ENCODE results near the gene CD2AP. TPM values are rescaled to one million over a fixed set of nuclear protein-coding genes. Genes with fewer than 3 reads are reported as not detected.

The CD2AP gene
- 16.1 to 17.8 TPM (median 16.2 TPM) in 3 replicates for total RNA-seq
- long read RNA-seq, full-length matches to known transcripts, result 26 of 31 reads
- long read RNA-seq, partial matches to known transcripts, result 0 of 31 reads
- long read RNA-seq, other reads (novel, unspliced or antisense), result 5 of 31 reads

GRCh38 chr6:47477497-47478232 lies at the start of gene CD2AP:
CD2AP (plus strand) TSS chr6:47477789; CDS start chr6:47478245, 456 bp downstream.
- Mint-ChIP-seq H3K9me3 (ENCODE audit: low read depth) (no peaks in the 10 kb centered on the region), H3K4me3 (ENCODE audit: unreplicated experiment) (peak within 1 kb of the TSS; percentile 98), H3K4me1 (ENCODE audit: low read depth) (peaks cover 28% of the 10 kb centered on the region), H3K27me3 (ENCODE audit: low read depth) (no peaks in the 10 kb centered on the region), H3K27ac (ENCODE audit: unreplicated experiment) (peak within 1 kb of the TSS; percentile 97), H3K36me3 (ENCODE audit: low read depth) (no peaks in the 10 kb centered on the region)
- DNase-seq (ENCODE audit: low spot score), result peak; percentile 86
- TF ChIP-seq CTCF (IDR thresholded peaks at IDR 0.05), result peak; percentile 49

DNA sequence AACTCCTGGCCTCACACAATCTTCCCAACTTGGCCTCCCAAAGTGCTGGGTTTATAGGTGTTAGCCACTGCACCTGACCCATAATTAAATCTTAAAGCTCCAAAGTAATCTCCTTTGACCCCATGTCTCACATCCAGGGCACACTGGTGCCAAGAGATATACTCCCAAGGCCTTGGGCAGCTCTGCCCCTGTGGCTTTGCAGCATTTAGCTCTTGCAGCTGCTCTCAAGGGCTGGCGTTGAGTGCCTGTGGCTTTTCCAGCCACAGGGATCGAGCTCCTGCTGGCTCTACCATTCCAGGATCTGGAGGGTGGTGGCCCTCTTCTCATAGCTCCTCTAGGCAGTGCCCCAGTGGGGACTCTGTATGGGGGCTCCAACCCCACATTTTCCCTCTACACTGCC lies 49.3 kb upstream of the CD2AP start:
- no peak for TF ChIP-seq CTCF (IDR thresholded peaks at IDR 0.05)
- H3K36me3 Mint-ChIP-seq (ENCODE audit: low read depth), result peaks cover 3% of the 10 kb centered on the region
- no peak for DNase-seq (ENCODE audit: low spot score)
- H3K9me3 Mint-ChIP-seq (ENCODE audit: low read depth), result peaks cover 11% of the 10 kb centered on the region
- no peaks in the 10 kb centered on the region for H3K27me3 Mint-ChIP-seq (ENCODE audit: low read depth)
- H3K27ac Mint-ChIP-seq (ENCODE audit: unreplicated experiment), result no peak overlapping the region
- H3K4me3 Mint-ChIP-seq (ENCODE audit: unreplicated experiment), result no peak overlapping the region
- H3K4me1 Mint-ChIP-seq (ENCODE audit: low read depth), result no peaks in the 10 kb centered on the region

DNA sequence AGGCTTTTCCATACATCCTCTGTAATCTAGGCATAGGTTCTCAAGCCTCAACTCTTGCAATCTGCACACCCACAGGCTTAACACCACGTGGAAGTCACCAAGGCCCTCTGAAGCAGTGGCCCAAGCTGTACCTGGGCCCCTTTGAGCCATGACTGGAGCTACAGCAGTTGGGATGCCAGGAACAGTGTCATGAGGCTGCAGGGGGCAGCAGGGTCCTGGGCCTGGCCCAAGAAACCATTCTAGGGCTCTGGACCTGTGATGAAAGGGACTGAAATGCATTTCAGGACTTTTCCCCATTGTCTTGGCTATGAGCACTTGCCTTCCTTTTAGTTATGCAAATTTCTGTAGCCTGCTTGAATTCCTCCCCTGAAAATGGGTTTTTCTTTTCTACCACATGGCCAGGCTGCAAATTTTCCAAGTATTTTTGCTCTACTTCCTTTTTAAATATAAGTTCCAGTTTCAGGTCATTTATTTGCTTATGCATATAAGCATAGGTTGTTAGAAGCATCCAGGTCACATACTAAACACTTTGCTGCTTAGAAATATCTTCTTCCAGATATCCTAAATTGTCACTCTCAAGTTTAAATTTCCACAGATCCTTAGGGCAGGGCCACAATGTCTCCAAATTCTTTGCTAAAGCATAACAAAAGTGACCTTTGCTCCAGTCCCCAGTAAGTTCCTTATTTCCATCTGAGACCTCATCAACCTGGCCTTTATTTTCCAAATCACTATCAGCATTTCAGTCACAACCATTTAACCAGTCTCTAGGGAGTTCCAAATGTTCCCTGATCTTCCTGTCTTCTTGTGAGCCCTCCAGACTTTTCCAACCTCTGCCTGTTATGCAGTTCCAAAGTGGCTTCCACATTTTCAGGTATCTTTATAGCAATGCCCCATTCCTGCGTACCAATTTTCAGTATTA lies 48.6 kb upstream of the CD2AP start:
- Mint-ChIP-seq H3K27me3 (ENCODE audit: low read depth) (no peaks in the 10 kb centered on the region), H3K4me3 (ENCODE audit: unreplicated experiment) (no peak overlapping the region), H3K4me1 (ENCODE audit: low read depth) (no peaks in the 10 kb centered on the region), H3K9me3 (ENCODE audit: low read depth) (peaks cover 11% of the 10 kb centered on the region), H3K27ac (ENCODE audit: unreplicated experiment) (no peak overlapping the region), H3K36me3 (ENCODE audit: low read depth) (peaks cover 3% of the 10 kb centered on the region)
- TF ChIP-seq CTCF (IDR thresholded peaks at IDR 0.05), result no peak
- DNase-seq (ENCODE audit: low spot score), result no peak

GRCh38 chr6:47434372-47435253 lies 43.0 kb upstream of the CD2AP start:
- peaks cover 8% of the 10 kb centered on the region for H3K9me3 Mint-ChIP-seq (ENCODE audit: low read depth)
- H3K27me3 Mint-ChIP-seq (ENCODE audit: low read depth), result no peaks in the 10 kb centered on the region
- H3K36me3 Mint-ChIP-seq (ENCODE audit: low read depth), result peaks cover 1% of the 10 kb centered on the region
- H3K4me3 Mint-ChIP-seq (ENCODE audit: unreplicated experiment), result no peak overlapping the region
- H3K27ac Mint-ChIP-seq (ENCODE audit: unreplicated experiment), result no peak overlapping the region
- H3K4me1 Mint-ChIP-seq (ENCODE audit: low read depth), result no peaks in the 10 kb centered on the region
- no peak for TF ChIP-seq CTCF (IDR thresholded peaks at IDR 0.05)
- DNase-seq (ENCODE audit: low spot score), result no peak

All from chondrocyte (in vitro differentiated cells).